Inflammatory macrophage treated with lipopolysaccharide for 4 hours (primary cell): Measurements from ENCODE around the gene CASP9.
"Not testable (repeated sequence)": the region's sequence is repeated elsewhere in the genome, so short reads cannot be mapped to it uniquely, and the experiment has no call there.

Source experiments
- DNase-seq: peaks from one replicate; pipeline ENCODE4 v3.0.0-alpha.2; 2020

The CASP9 gene

DNA sequence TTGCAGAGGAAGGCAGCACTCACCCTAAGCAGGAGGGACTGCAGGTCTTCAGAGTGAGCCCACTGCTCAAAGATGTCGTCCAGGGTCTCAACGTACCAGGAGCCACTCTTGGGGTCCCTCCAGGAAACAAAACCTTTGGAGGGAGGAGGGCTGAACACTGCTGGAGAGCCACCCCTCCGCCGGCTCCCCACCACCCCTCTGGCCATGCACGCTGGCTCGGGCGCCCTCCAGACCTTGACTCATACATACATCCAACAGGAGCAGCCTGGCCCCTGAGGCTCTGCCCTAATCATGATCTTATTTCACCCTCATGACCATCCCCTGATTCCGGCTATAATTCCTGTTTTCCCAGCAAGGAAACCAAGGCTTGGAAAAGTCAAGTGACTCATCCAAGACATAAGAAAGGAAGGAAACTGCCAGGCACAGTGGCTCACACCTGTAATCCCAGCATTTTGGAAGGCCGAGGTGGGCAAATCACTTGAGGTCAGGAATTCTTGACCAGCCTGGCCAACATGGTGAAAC, 30.1 kb downstream of the CASP9 start:
- no peak for DNase-seq

DNA sequence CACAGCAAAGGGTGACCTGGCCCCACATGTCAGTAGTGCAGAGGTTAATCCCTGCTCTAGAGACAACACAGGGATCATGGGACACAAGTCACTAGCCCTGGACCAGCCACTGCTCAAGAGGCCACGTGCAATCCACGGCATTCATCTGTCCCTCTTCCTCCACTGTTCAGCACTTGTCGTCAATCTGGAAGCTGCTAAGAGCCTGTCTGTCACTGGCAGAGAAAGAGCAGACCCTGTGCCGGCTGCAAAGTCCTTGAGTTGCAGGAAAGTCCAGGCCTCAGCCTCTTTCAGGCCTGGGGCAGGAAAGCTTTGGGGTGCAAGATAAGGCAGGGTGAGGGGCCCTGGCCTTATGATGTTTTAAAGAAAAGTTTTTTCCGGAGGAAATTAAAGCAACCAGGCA, 31.4 kb downstream of the CASP9 start:
- DNase-seq, result no peak

GRCh38 chr1:15491010-15491409, 33.0 kb downstream of the CASP9 start:
- DNase-seq, result not testable (repeated sequence)

GRCh38 chr1:15489052-15489736, 34.8 kb downstream of the CASP9 start:
- no peak for DNase-seq

- no peak for DNase-seq
Observed at GRCh38 chr1:15488371-15488770, 35.6 kb downstream of the CASP9 start.

DNA sequence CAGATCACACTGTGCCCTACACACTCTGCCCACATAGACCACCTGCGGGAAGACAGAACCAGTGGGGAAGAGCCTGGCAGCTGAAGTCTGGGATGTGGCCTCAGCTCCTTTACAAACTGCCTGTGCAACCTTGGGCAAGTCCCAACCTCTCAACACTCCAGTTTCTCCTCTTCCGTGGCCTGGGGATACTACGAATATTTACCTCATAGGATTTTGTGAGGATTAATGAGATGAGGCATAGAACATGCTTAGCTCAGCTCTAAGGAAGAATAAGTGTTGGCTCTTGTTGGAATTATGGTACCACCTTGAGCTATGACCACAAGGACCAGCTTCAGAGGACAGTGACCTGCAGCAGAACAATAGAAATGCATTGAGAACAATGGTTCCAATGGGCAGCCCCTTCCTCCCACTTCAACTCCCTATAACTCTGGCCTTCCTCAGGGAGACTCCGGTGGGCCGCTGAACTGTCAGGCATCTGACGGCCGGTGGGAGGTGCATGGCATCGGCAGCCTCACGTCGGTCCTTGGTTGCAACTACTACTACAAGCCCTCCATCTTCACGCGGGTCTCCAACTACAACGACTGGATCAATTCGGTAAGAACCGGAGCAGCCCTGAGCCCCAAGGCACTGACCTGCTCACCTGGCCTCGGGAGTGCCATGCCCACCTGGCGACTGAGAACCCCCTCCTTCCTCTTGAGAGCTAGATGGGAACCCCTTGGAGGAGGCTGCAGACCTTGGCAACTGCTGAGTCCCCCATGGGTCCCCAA, 37.0 kb downstream of the CASP9 start:
- DNase-seq, result not testable (repeated sequence)

GRCh38 chr1:15485636-15486035, 38.4 kb downstream of the CASP9 start:
- DNase-seq, result no peak

GRCh38 chr1:15484443-15484842, 39.6 kb downstream of the CASP9 start:
- not testable (repeated sequence) for DNase-seq

GRCh38 chr1:15483971-15484370, 40.0 kb downstream of the CASP9 start:
- DNase-seq, result peak; percentile 16

- not testable (repeated sequence) for DNase-seq
Observed at GRCh38 chr1:15482983-15483543, 41.0 kb downstream of the CASP9 start.

DNA sequence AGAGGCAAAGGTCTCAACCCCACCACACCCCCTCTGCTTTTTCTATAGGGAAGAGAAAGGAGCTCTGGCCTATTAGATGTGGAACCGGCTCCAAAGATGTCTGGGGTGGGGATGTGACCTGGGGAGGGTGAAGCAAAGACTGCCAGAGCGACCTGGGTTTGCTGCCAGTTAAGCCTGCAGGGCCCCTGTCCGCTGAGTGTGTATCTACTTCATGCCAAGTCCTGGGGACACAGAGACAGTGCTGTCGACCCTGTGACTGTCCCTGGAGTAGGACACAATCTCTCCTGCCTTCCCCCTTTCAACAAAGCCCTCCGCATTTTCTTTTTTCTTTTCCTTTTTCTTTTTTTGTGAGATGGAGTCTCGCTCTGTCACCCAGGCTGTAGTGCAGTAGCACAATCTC, 41.6 kb downstream of the CASP9 start:
- not testable (repeated sequence) for DNase-seq

GRCh38 chr1:15479654-15480347, 44.2 kb downstream of the CASP9 start:
- DNase-seq, result no peak

GRCh38 chr1:15477646-15478212, 46.3 kb downstream of the CASP9 start:
- DNase-seq, result no peak

- DNase-seq, result no peak
Observed at GRCh38 chr1:15476927-15477326, 47.1 kb downstream of the CASP9 start.

GRCh38 chr1:15475752-15476314, 48.2 kb downstream of the CASP9 start, which contains the start of gene CELA2B:
TSS of gene CELA2B (plus strand) at chr1:15476104. CDS start at chr1:15476126, 22 bp downstream.
- DNase-seq, result no peak

DNA sequence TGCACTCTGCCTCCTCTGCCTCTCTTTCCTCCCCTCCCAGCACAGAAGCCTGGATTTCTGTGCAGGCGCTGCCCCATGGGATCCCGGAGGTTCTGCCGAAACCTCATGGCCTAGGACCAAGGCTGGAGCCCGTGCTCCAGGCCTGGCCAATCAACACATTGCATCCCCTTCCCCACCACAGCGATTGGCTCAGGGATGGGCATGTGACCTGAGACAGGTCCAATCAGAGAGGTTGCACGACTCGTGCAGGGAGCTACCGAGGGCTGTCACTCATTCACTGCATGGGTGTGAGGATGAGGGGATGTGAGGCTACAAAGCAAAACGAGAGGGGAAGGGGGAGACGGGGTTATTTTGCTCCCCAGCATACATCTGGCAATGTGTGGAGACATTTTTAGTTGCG, 51.4 kb downstream of the CASP9 start:
- DNase-seq, result no peak

GRCh38 chr1:15471723-15472122, 52.3 kb downstream of the CASP9 start:
- not testable (repeated sequence) for DNase-seq

GRCh38 chr1:15471067-15471466, 52.9 kb downstream of the CASP9 start:
- not testable (repeated sequence) for DNase-seq

DNA sequence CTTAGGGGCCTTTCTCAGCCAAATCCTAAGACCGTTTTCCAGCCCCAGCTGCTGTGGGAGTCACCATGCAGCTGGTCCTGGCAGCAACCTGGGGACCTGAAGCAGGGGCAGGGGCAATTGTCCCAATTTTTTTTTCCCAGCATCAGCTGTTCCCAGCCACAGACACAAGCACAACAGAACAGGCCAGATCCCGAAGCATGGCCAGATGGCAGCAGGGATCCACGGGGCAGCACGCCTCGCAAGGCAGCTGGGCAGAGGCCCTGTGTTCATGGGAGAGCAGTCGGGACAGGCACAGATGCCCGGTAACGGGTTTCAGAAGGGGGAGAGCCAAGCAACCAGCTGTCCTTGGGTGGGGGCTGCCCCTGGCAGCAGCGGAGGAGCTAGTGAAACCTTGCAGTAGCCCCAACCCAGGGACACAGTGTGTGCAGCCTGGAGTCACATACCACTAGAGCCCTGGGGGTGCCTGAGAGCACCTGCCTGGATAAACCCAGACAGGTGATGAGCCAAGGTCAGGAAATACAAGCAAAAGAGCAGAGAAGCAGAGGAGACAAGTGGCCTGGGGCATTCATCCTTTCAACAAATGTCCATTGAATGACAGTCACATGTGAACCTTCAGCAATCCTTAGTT, 54.1 kb downstream of the CASP9 start:
- DNase-seq, result not testable (repeated sequence)

GRCh38 chr1:15469361-15469760, 54.7 kb downstream of the CASP9 start:
- DNase-seq, result no peak

GRCh38 chr1:15468145-15468544, 55.9 kb downstream of the CASP9 start:
- no peak for DNase-seq
